Endothelial cell of umbilical vein (primary cell): Measurements from ENCODE around the gene SESN3. TPM values are rescaled to one million over a fixed set of nuclear protein-coding genes. Genes with fewer than 3 reads are reported as not detected.

Experiments
- BruUV-seq: library from RNA; stranded (reverse); fragments of 400-500 nt; replicated peaks from 2 replicates; lab custom pipeline; 2021; lab: Mats Ljungman, UMichigan
- CTCF ChIA-PET: fragments of 300-600, 350-600 bp; sonication (Branson Sonifier 250); formaldehyde crosslinking; loops from one replicate; lab custom pipeline; 2021; ENCODE audit warnings: antibody characterized with exemption, inconsistent platforms; lab: Charles Lee
- POLR2A ChIA-PET: fragments of 300-600, 350-600 bp; sonication (Branson Sonifier 250); formaldehyde crosslinking; loops from one replicate; lab custom pipeline; 2021; ENCODE audit warnings: antibody characterized with exemption, inconsistent platforms; lab: Charles Lee
- DNase-seq: peaks from one replicate; pipeline ENCODE4 v3.0.0-alpha.2; 2011; ENCODE audit warnings: low read depth, low spot score
- FAIRE-seq: peaks from 2 replicates; lab custom pipeline; 2011; peaks lifted over from hg19 to GRCh38; lab: Jason Lieb, UNC
- H2AFZ ChIP-seq: 2 replicates; pipeline ENCODE4 v1.6.0; 2012; ENCODE audit warnings: low read depth, low read length, control low read depth, inconsistent platforms
- H3K27ac ChIP-seq: 2 replicates; pipeline ENCODE4 v1.5.1; 2011; ENCODE audit warnings: low read depth, mild to moderate bottlenecking, control low read depth, low read length, moderate library complexity; ENCODE audit not compliant: insufficient read depth
- H3K27me3 ChIP-seq, 2 experiments: 2 replicates each; pipeline versions ENCODE4 v1.6.0 to v1.6.1; 2011; ENCODE audit warnings: low read length in 2 of 2, mixed read lengths in 1 of 2; ENCODE audit not compliant: control insufficient read depth in 2 of 2, insufficient read depth in 2 of 2
- H3K36me3 ChIP-seq, 2 experiments: 2 replicates in 1 of 2; 3 replicates in 1 of 2; pipeline ENCODE4 v1.5.1; 2011; ENCODE audit warnings: low read length in 2 of 2, mild to moderate bottlenecking in 1 of 2, moderate library complexity in 1 of 2; ENCODE audit not compliant: control insufficient read depth in 2 of 2, insufficient read depth in 2 of 2; ENCODE audit errors: extremely low read depth in 1 of 2
- H3K4me1 ChIP-seq: 3 replicates; pipeline ENCODE4 v1.5.1; 2011; ENCODE audit warnings: mild to moderate bottlenecking, low read length; ENCODE audit not compliant: control insufficient read depth, insufficient read depth; ENCODE audit errors: extremely low read depth
- H3K4me2 ChIP-seq: 2 replicates; pipeline ENCODE4 v1.6.1; 2011; ENCODE audit warnings: low read length, control low read depth, mixed read lengths; ENCODE audit not compliant: insufficient read depth
- H3K4me3 ChIP-seq, 3 experiments: fragments of 200-600 bp in 1 of 3; sonication (generic), shearing (Covaris generic) in 1 of 3; replicated peaks in 1 of 3; 2 replicates each; pipeline ENCODE4 v1.5.1; 2011 to 2016; ENCODE audit warnings: control low read depth in 3 of 3, low read length in 3 of 3, mild to moderate bottlenecking in 2 of 3, inconsistent platforms in 1 of 3, low read depth in 1 of 3, moderate library complexity in 1 of 3; ENCODE audit not compliant: insufficient read depth in 1 of 3
- H3K79me2 ChIP-seq: 2 replicates; pipeline ENCODE4 v1.6.0; 2012; ENCODE audit warnings: low read length, inconsistent platforms; ENCODE audit not compliant: control insufficient read depth, insufficient read depth
- H3K9ac ChIP-seq: replicated peaks from 2 replicates; pipeline ENCODE3; 2011; ENCODE audit warnings: low read length, control low read depth; ENCODE audit not compliant: insufficient read depth; ENCODE audit errors: extremely low read depth
- H3K9me1 ChIP-seq: replicated peaks from 3 replicates; pipeline ENCODE4 v1.6.0; 2011; ENCODE audit warnings: mild to moderate bottlenecking, low read length; ENCODE audit not compliant: control insufficient read depth, insufficient read depth; ENCODE audit errors: extremely low read depth
- H3K9me3 ChIP-seq: replicated peaks from 2 replicates; pipeline ENCODE4 v1.5.1; 2012; ENCODE audit warnings: low read length, inconsistent platforms; ENCODE audit not compliant: control insufficient read depth, insufficient read depth
- H4K20me1 ChIP-seq: replicated peaks from 2 replicates; pipeline ENCODE3; 2011; ENCODE audit warnings: mild to moderate bottlenecking, low read length; ENCODE audit not compliant: control insufficient read depth, insufficient read depth; ENCODE audit errors: extremely low read depth
- CTCF ChIP-seq, 2 donors: IDR thresholded peaks; 1 replicate in 1 of 2; 2 replicates in 1 of 2; pipeline ENCODE4 v1.5.1; 2011; ENCODE audit warnings: low read length in 2 of 2, mild to moderate bottlenecking in 2 of 2, moderate library complexity in 2 of 2, control low read depth in 1 of 2, inconsistent platforms in 1 of 2, low read depth in 1 of 2; ENCODE audit not compliant: insufficient read depth in 1 of 2; ENCODE audit errors: extremely low read depth in 1 of 2
- EZH2 ChIP-seq: IDR thresholded peaks from 2 replicates; pipeline ENCODE4 v1.6.1; 2012; ENCODE audit warnings: borderline replicate concordance, low read depth, mild to moderate bottlenecking, moderate library complexity, low read length, inconsistent platforms; ENCODE audit not compliant: severe bottlenecking
- FOS ChIP-seq: IDR thresholded peaks from 2 replicates; pipeline ENCODE4 v1.6.1; 2011; ENCODE audit warnings: mild to moderate bottlenecking, low read length, moderate library complexity, borderline replicate concordance; ENCODE audit not compliant: insufficient read depth
- GATA2 ChIP-seq: IDR thresholded peaks from 2 replicates; pipeline ENCODE4 v1.7.0; 2011; ENCODE audit warnings: low read depth, mild to moderate bottlenecking, moderate library complexity, mixed read lengths, low read length; ENCODE audit not compliant: insufficient read length, insufficient read depth
- JUN ChIP-seq: IDR thresholded peaks from 2 replicates; pipeline ENCODE4 v1.6.1; 2011; ENCODE audit warnings: borderline replicate concordance, low read depth; ENCODE audit not compliant: insufficient read length, insufficient read depth
- MAX ChIP-seq: IDR thresholded peaks from 2 replicates; pipeline ENCODE4 v1.6.1; 2011; ENCODE audit not compliant: insufficient read depth, insufficient read length
- MYC ChIP-seq: IDR thresholded peaks from one replicate; pipeline ENCODE4 v1.6.1; 2011; ENCODE audit warnings: mild to moderate bottlenecking, low read depth, low read length
- POLR2A ChIP-seq: IDR thresholded peaks from 2 replicates; pipeline ENCODE4 v1.6.1; 2012; ENCODE audit warnings: low read depth, mild to moderate bottlenecking, control low read depth, low read length
- POLR2AphosphoS5 ChIP-seq: IDR thresholded peaks from 2 replicates; pipeline ENCODE4 v1.6.1; 2012; ENCODE audit warnings: low read depth, mild to moderate bottlenecking, control low read depth, low read length, moderate library complexity; ENCODE audit not compliant: insufficient read depth
- dilution Hi-C: fragments of 300-500 bp; cut with MboI; formaldehyde crosslinking; loops from one replicate; pipeline ENCODE4 v1.15.0; 2019; ENCODE audit warnings: low sequenced_read_pairs; ENCODE audit not compliant: extremely low pct_ligation_motif_present
- intact Hi-C: fragments of 100-400 bp; cut with micrococcal nuclease; formaldehyde crosslinking; loops from one replicate; pipeline ENCODE4 v1.10.0; 2022
- polyA plus RNA-seq, 4 experiments: library from polyadenylated mRNA; depleted of rRNA in 3 of 4; stranded (reverse) in 3 of 4; unstranded in 1 of 4; fragments of >200 nt; gene quantifications; 2 replicates each; pipeline versions ENCODE4 v1.2.1 to v1.2.3, GENCODE V29; 2011 to 2012; ENCODE audit warnings: missing spikeins in 1 of 4
- total RNA-seq: library from RNA; stranded (reverse); gene quantifications from 2 replicates; pipeline ENCODE4 v1.2.3, GENCODE V29; 2021

SESN3 gene
- total and polyA plus RNA-seq, 2 donors (not counting 3 experiments of a cell fraction or from before 2014, with no cell fraction given): 1.6 to 6.9 TPM

GRCh38 chr11:95140397-95141033, 90.5 kb downstream of the SESN3 start:
- H3K9ac ChIP-seq: no peak overlapping the region
- no peak overlapping the region for H2AFZ ChIP-seq
- intact Hi-C loops (no loop called here), dilution Hi-C loops (no loop called here)
- no peak overlapping the region for H3K27ac ChIP-seq
- H3K27me3 ChIP-seq: no peaks in the 10 kb centered on the region
- H3K4me3 ChIP-seq: no peak overlapping the region
- no peak for DNase-seq
- no TSS peak for BruUV-seq
- no peaks in the 10 kb centered on the region for H3K9me1 ChIP-seq
- H3K9me3 ChIP-seq: no peaks in the 10 kb centered on the region
- no peaks in the 10 kb centered on the region for H3K36me3 ChIP-seq
- ChIA-PET CTCF (interaction anchor here (0.8 to 1.5 kb wide), 3 partner anchors 14 to 73 kb away, joined by 3 read pairs; no protein-coding TSS in a partner anchor), POLR2A (no interaction called here)
- no peak overlapping the region for H3K4me2 ChIP-seq
- H3K4me1 ChIP-seq: peaks cover 16% of the 10 kb centered on the region
- H3K79me2 ChIP-seq: no peaks in the 10 kb centered on the region
- no peaks in the 10 kb centered on the region for H4K20me1 ChIP-seq
- no peak for FAIRE-seq
- TF ChIP-seq POLR2A: no peak
- no peak for TF ChIP-seq CTCF (IDR thresholded peaks at IDR 0.05; ENCODE audit: extremely low read depth in 1 of 2, insufficient read depth in 1 of 2, low read depth in 1 of 2, low read length in 2 of 2)
- TF ChIP-seq GATA2: no peak
- no peak for TF ChIP-seq JUN
- no peak for TF ChIP-seq FOS
- no peak for TF ChIP-seq MYC
- no peak for TF ChIP-seq MAX
- TF ChIP-seq POLR2AphosphoS5: no peak
- TF ChIP-seq EZH2: no peak
